ENCODE results near the gene ZNF519.
"Not testable (repeated sequence)": the region's sequence is repeated elsewhere in the genome, so short reads cannot be mapped to it uniquely, and the experiment has no call there.

GRCh38 chr18:14139583-14139982, 7.3 kb upstream of the ZNF519 start:
- TF ChIP-seq, protein P1, sequence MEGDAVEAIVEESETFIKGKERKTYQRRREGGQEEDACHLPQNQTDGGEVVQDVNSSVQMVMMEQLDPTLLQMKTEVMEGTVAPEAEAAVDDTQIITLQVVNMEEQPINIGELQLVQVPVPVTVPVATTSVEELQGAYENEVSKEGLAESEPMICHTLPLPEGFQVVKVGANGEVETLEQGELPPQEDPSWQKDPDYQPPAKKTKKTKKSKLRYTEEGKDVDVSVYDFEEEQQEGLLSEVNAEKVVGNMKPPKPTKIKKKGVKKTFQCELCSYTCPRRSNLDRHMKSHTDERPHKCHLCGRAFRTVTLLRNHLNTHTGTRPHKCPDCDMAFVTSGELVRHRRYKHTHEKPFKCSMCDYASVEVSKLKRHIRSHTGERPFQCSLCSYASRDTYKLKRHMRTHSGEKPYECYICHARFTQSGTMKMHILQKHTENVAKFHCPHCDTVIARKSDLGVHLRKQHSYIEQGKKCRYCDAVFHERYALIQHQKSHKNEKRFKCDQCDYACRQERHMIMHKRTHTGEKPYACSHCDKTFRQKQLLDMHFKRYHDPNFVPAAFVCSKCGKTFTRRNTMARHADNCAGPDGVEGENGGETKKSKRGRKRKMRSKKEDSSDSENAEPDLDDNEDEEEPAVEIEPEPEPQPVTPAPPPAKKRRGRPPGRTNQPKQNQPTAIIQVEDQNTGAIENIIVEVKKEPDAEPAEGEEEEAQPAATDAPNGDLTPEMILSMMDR (IDR thresholded peaks at IDR 0.05): not testable (repeated sequence)
- not testable (repeated sequence) for TF ChIP-seq POLR2A (IDR thresholded peaks at IDR 0.05)

All from adrenal gland (tissue), 5 donors.